ENCODE data around the gene SERHL2. TPM values are rescaled to one million over a fixed set of nuclear protein-coding genes. Genes with fewer than 3 reads are reported as not detected.
"Not testable (repeated sequence)": the region's sequence is repeated elsewhere in the genome, so short reads cannot be mapped to it uniquely, and the experiment has no call there.

The SERHL2 gene
- total and polyA plus RNA-seq, 8 donors = 0.23 to 3.6 (median 0.72) TPM

DNA sequence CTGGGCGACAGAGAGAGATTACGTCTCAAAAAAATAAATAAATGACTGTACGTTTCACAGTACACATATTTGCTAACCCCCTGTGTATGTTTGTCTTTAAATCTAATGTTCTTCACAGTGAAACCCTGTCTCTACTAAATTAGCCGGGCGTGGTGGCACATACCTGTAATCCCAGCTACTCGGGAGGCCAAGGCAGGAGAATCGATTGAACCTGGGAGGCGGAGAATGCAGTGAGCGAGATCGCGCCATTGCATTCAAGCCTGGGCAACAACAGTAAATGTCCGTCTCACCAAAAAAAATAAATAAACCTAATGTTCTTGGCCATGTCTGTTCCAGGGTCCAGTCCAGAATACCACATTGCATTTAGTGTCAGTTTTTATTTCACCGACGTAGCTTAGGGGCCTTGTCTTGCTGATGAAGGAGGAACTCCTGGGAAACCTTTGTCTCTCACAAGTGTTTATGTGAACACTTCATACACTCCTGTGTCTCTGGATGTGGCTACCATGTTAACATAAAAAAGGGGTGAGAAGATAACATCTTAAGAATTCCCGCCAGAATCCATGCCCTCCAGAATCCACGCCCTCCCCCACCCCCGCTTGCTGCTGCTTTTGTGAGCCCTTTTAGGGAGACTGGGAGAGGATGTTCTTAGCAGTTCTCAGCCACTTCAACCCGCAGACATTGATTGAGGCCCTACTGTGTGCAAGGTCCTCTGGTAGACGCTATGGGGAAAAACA is 5.0 kb upstream of the SERHL2 start:
- Histone ChIP-seq H3K4me3 (no peak overlapping the region), H3K9me3 (no peaks in the 10 kb centered on the region), H3K4me1 (no peaks in the 10 kb centered on the region), H3K27ac (no peak overlapping the region), H3K27me3 (no peaks in the 10 kb centered on the region), H3K36me3 (no peaks in the 10 kb centered on the region)
- ATAC-seq (no peak), FAIRE-seq (no peak), DNase-seq (no peak)
- intact Hi-C loops (cut with DNase I) = no loop called here
- 72 to 76% methylated on average over 19 of the region's 19 CpGs for WGBS, 2 donors
- TF ChIP-seq, protein P1, sequence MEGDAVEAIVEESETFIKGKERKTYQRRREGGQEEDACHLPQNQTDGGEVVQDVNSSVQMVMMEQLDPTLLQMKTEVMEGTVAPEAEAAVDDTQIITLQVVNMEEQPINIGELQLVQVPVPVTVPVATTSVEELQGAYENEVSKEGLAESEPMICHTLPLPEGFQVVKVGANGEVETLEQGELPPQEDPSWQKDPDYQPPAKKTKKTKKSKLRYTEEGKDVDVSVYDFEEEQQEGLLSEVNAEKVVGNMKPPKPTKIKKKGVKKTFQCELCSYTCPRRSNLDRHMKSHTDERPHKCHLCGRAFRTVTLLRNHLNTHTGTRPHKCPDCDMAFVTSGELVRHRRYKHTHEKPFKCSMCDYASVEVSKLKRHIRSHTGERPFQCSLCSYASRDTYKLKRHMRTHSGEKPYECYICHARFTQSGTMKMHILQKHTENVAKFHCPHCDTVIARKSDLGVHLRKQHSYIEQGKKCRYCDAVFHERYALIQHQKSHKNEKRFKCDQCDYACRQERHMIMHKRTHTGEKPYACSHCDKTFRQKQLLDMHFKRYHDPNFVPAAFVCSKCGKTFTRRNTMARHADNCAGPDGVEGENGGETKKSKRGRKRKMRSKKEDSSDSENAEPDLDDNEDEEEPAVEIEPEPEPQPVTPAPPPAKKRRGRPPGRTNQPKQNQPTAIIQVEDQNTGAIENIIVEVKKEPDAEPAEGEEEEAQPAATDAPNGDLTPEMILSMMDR (IDR thresholded peaks at IDR 0.05) = no peak

DNA sequence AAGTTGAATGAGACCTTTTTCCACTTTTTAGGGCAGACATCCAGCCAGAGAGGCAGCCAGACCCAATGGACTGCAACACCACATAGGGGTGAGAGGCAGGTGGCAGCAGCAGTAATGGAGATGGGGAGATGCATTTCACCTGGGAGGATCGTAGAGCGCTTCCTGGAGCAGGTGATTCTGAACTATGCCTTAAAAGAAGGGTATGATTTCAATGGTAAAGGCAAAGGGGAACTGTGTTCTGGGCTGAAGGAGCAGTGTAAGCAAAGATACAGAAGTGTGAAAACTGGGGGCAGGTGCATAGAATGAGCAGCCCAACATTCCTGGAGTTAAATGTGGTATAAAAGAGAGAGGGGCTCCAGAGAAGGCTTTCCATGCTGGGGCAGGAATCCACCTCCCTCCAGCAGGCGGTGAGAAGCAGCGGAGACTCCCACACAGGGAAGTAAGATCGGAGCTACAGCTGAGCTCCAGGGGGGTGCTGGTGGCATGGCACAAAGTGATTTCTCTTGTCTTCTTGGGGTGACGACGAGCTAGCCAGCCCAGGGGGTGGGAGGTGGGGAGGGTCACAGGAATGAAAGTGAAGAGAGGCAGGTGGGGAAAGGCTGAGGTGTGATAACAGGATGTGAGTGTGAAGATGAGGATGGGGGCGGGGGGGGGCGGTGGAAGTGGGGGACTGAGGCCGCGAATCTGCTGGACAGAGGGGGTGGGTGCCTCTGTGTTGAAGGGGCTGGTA is 4.3 kb upstream of the SERHL2 start:
- DNase-seq (no peak), ATAC-seq (no peak), FAIRE-seq (no peak)
- H3K4me1 ChIP-seq = peaks cover 0 to 3% (median 0%) of the 10 kb centered on the region in 3 donors
- H3K9me3 ChIP-seq = no peaks in the 10 kb centered on the region
- intact Hi-C loops (cut with DNase I) = no loop called here
- H3K27ac ChIP-seq = no peak overlapping the region
- WGBS, 2 donors = 51 to 59% methylated on average over 10 to 11 of the region's 11 CpGs
- no peaks in the 10 kb centered on the region for H3K36me3 ChIP-seq
- TF ChIP-seq, protein P1 (IDR thresholded peaks at IDR 0.05) = no peak
- no peaks in the 10 kb centered on the region for H3K27me3 ChIP-seq
- no peak overlapping the region for H3K4me3 ChIP-seq

DNA sequence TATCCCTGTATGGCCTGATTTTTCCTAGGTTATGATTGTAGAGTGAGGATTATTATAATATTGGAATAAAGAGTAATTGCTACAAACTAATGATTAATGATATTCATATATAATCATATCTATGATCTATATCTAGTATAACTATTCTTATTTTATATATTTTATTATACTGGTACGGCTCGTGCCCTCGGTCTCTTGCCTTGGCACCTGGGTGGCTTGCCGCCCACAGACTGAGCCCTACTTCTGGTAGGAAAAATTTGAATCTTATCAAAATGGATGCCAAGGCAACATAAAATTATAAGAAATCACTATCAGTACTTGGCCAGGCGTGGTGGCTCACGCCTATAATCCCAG is 1.5 kb upstream of the SERHL2 start:
- H3K27ac ChIP-seq; H3K36me3 ChIP-seq; H3K4me3 ChIP-seq; H3K4me1 ChIP-seq; FAIRE-seq; DNase-seq; H3K9me3 ChIP-seq; intact Hi-C loops (cut with DNase I); H3K27me3 ChIP-seq; ATAC-seq: not testable (repeated sequence)
- WGBS, 2 donors = 86 to 97% methylated on average over 6 of the region's 6 CpGs

DNA sequence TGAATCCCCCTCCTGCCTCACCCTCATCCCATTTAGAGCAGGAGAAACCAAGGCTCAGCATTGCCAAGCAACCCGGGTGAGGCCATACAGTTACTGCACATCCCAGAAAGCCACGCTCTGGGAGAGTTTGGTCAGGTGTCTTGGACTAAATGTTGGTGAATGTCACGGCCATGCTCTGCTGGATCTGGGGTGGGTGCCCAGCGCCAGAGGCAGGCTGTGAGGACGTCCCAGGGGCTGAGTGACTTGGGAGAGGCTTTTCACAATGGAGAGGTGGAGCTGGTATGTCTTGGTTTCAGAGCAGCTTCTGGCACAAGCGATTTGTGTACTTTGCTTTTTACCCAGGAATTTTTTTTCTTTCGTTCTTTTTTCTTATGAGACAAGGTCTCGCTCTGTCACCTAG is 6.6 kb downstream of the SERHL2 start:
- H3K36me3 ChIP-seq = no peaks in the 10 kb centered on the region
- FAIRE-seq (no peak), DNase-seq (no peak), ATAC-seq (no peak)
- TF ChIP-seq, protein P1 (IDR thresholded peaks at IDR 0.05) = no peak
- no peaks in the 10 kb centered on the region for H3K27me3 ChIP-seq
- H3K9me3 ChIP-seq = no peaks in the 10 kb centered on the region
- intact Hi-C loops (cut with DNase I) = no loop called here
- no peak overlapping the region for H3K27ac ChIP-seq
- WGBS, 2 donors = 80 to 89% methylated on average over 8 of the region's 8 CpGs
- peaks cover 0 to 6% (median 0%) of the 10 kb centered on the region in 3 donors for H3K4me1 ChIP-seq
- H3K4me3 ChIP-seq = no peak overlapping the region

DNA sequence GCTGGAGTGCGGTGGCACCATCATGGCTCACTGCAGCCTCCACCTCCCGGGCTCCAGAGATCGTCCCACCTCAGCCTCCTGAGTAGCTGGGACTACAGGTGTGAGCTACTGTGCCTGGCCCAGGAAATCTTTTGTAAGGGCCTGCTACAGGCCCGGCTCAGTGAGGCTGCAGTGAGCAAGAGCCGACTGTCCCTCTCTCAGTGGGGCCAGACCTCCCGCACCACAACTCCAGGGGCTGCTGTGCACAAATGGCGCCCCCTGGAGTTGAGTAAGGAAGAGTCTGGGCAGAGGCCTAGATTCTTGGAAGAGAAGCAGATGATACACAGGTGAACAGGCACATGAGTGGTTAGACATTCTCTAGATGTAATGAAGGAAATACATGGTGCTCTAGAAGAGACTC is 7.0 kb downstream of the SERHL2 start:
- ATAC-seq (peak in 3 of 4 donors; percentile 26 to 38 (median 28)), FAIRE-seq (no peak), DNase-seq (no peak)
- H3K4me1 ChIP-seq = peaks cover 0 to 6% (median 0%) of the 10 kb centered on the region in 3 donors
- TF ChIP-seq, protein P1 (IDR thresholded peaks at IDR 0.05) = peak in 2 of 4 donors; percentile 16 to 26
- no peaks in the 10 kb centered on the region for H3K27me3 ChIP-seq
- WGBS, 2 donors = 77 to 79% methylated on average over 7 of the region's 7 CpGs
- no peaks in the 10 kb centered on the region for H3K36me3 ChIP-seq
- no peak overlapping the region for H3K27ac ChIP-seq
- intact Hi-C loops (cut with DNase I) = no loop called here
- H3K4me3 ChIP-seq = no peak overlapping the region
- H3K9me3 ChIP-seq = no peaks in the 10 kb centered on the region

All from pancreas (tissue), 10 donors.